IMR-90 (cell line): ENCODE measurements around the gene ZNF684.

Experiments
- MAFK ChIP-seq: IDR thresholded peaks from 2 replicates; pipeline ENCODE4 v1.6.1; 2012; ENCODE audit warnings: low read depth, low read length, improper control_type of control experiment
- NFE2L2 ChIP-seq: fragments of 150-350 bp; IDR thresholded peaks from 2 replicates; pipeline ENCODE4 v1.6.1; 2016; ENCODE audit warnings: low read depth, mild to moderate bottlenecking, low read length

GRCh38 chr1:40564913-40565312, 33.5 kb downstream of the ZNF684 start:
- no peak for TF ChIP-seq MAFK
- no peak for TF ChIP-seq NFE2L2
